Epidermal melanocyte (primary cell): ENCODE results near the gene MYO5B.
"Not testable (repeated sequence)": the region's sequence is repeated elsewhere in the genome, so short reads cannot be mapped to it uniquely, and the experiment has no call there.

Source experiments
- DNase-seq: peaks from one replicate; pipeline ENCODE4 v3.0.0; 2011; ENCODE audit warnings: low spot score; ENCODE audit not compliant: insufficient read length

Gene MYO5B

DNA sequence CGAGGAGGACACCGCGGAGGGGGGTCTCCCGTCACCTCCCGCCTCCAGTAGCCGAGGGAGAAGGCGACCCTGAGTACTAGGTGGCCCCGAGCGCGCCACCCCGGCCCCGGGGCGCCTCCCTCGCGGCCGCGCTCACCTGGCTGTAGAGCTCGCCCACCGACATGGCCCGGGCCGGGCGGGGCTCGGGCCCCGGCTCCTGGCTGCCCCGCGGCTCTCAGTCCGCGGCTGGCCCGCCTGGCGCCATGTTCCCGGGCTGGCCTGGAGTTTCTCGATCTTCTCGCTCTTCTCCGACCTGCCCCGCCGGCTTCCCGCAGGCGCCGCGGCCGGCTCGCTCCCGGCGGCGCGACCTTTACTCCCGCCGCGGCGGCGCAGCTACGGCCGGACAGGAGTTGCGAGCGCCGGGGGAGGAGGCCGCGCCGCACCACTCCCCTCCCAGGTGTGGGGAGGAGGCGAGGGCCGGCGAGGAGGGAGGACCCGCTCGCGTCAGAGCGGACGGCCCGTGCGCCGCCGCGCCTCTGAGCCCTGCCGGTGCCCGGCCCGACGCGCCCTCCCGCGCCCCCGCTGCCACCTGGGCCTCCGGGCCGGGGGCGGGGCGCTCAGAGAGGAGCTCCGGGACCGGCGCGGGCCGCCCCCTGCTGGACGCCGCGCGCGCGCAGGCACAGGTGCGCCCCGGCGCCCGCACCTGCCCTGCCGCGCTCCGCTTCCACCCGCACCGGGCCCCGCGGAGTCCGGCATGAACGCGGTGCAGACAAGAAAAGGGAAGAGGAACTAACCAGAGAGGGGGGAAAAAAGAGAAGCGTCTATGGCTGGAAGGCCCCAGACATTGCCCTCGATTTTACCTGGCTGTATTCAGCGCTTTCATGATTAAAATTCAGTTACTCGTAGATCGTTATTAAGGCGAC, at the start of gene MYO5B:
Gene MYO5B, minus strand, starts transcription at position 517 of the 902 bp plus-strand sequence. Its CDS starts 354 bp downstream, at position 163.
- no peak for DNase-seq

DNA sequence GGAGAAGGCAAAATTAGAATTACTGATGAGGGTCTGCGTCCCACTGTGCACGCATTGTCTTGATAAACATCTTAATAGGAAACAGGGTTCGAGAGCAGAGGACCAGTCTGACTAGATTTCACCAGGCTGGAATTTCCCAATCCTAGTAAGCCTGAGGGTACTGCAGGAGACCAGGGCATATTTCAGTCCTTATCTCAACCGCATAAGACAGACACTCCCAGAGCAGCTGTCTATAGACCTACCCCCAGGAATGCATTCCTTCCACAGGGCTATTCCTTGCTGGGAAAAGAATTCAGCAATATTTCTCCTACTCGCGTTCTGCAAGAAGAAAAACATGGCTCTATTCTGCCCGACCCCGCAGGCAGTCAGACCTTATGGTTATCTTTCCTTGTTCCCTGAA, 46.8 kb upstream of the MYO5B start:
- not testable (repeated sequence) for DNase-seq

DNA sequence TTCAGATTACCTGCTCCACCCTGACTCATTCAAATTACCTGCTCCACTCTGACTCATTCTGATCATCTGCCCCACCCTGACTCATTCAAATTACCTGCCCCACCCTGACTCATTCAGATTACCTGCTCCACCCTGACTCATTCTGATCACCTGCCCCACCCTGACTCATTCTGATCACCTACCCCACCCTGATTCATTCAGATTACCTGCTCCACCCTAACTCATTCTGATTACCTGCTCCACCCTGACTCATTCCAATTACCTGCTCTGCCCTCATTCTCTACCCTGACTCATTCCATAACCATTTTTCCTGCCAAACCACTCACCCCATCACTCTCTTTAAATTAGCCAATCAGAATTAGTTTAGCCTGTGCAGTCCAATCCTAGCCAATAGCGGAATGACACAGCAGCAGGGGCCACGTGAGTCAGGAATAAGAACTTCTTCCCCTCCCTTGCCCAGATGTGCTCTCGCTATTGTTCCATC, 45.2 kb upstream of the MYO5B start:
- DNase-seq, result no peak

DNA sequence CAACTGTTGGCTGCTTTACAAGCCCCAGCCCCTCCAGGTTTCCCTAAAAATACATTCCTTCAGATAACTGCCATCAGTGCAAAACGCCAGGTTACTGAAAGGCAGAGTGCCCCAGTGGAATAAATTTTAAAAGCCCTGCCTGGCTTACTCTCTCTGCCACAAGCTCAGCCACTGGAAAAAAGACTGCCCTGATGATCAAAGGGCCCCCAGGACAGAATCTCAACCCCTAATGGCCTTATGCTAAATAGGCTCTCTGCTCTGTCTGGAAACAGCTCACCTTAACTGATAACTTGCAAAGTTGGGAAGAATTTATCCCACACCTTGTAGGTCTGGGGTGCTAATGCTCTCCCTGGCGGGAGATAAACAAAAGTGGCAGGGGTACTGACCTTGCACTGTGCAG, 37.5 kb upstream of the MYO5B start:
- DNase-seq, result no peak

DNA sequence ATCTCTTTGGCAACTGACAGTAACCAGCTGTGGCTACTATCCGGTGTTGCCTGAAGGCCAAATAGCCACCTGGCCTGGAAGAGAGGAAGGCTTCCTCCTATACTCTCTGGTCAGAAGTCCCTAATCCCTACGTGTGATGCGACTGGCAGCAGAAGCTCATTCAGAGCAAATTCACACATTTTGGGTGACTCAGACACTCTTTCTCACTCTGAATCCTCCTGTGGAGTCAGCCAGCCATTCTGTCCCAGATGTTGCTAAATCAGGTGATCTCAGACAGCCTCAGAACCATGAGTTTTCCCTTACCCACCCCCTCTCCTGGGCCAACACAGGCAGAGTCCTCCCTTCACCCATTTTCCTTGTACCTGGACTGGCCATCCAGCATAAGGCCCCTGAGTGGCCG, 36.7 kb upstream of the MYO5B start:
- DNase-seq, result no peak

GRCh38 chr18:50220249-50220648, 25.3 kb upstream of the MYO5B start:
- DNase-seq, result not testable (repeated sequence)

DNA sequence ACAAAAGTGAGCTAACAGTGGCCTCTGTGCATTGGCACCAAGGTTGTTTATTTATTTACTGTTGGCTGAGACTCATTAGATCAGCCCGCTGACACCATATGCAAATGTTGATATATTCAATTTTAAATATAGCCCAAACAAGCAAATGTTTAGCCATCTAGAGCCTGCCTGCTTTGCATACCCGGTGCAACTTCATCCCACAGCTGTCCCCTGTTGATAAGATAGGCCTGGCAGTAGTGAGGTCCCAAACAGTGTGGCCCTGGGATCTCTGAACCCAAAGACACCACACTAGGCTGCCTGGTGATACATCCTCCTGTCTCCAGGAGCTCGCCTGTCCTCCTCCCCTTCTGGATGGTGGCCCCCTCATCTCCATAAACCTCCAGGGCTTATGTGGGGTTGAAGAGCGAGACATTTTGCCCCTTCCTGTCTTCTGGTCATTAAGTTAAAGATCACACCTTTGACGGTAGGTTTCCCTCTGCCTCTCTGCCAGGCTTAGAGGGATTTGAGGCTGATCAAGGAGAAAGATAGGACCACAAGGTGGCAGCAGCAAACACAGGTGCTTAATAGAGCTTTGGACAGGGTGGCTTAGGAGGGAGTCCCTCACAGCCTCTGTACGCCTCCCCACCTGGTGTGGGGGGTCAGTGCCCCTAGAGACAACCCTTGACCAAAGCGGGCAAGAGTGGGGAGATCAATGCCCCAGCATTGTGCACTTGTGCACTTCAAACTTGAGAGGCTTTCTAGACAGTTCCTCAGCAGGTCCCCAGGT, 23.7 kb upstream of the MYO5B start:
- no peak for DNase-seq

GRCh38 chr18:50209311-50209710, 14.4 kb upstream of the MYO5B start:
- DNase-seq, result no peak

DNA sequence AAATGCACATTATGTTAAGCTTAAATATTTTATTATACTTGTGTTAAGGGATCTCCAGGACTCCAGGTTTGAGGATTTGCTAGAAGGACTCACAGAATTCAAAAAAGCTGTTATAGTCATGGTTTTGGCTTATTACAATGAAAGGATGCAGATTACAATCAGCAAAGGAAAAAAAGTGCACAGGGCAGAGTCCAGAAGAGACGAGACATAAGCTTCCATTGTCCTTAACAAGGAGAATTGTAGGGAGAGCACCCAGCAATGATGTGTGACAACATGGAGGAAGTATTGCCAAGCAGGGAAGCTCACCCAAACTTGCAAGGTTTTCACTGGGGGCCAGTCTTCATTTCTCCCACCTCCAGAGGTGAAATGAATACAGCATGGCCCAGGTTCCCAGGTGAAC, 12.8 kb upstream of the MYO5B start:
- no peak for DNase-seq

GRCh38 chr18:50203801-50204604, 9.1 kb upstream of the MYO5B start:
- DNase-seq, result peak; percentile 54

- DNase-seq, result no peak
Observed at GRCh38 chr18:50201476-50202018, 6.6 kb upstream of the MYO5B start.

DNA sequence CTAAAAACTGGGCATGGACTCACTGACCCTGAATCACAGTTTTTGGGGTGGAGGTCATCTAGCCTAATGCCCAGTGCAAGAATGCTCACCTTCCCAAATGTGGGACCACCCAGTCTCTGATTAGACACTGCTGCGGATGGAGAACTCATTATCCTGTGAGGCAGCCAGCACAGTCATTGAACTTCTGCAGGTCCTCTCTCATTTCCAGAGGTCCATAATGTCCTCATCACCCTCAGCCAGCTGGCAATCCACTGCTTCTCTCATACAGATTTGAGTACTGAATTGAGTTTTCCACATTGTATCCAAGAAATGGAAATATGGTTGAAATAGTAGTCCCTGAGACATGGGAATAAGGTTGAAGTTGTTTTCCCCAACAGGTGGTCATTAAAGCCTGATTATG, 5.0 kb upstream of the MYO5B start:
- no peak for DNase-seq

DNA sequence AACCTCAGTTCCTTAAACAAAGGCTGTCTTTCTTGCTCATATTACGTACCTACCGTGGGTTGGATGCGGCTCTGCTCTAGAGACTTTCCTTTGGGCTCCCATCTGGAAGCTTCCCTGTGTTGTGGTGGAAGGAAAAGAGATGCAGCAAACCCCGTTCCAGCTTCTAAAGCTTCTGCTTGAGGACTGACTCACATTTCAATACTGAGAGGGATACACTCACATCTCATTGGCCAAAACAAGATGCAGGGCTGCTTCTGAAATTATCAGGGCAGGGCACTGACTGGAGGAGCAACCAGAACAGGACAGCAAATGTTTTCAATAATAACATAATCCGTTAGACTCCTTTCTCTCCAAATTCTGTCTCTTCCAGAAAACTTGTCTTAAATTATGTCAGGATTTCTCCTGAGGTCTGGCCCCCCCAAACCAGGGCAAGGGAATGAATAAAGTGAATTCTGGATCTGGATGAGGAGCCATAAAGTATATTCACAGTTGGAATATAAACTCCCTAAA, 4.5 kb upstream of the MYO5B start:
- DNase-seq, result no peak

- no peak for DNase-seq
Observed at GRCh38 chr18:50196261-50196660, 1.3 kb upstream of the MYO5B start.

DNA sequence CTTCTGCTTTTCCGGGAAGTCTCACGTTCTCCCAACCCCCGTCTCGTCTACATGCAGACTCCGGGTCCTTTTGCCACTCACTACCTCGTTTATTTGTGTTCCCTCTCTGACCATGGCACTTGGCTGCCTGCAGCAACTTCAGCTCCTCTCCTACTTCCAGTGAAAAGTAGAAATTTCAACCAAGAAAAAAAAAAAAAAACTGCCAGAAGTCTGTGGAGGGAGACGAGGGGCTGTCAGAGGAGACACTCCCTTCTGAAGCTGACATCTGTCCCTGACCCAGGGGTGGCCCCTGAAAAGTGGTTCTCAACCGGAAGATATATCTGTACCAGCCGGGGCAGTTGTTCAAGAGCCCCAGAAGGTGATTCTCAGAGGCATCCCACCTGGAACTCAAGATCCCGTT, 742 bp upstream of the MYO5B start:
- DNase-seq, result no peak

- DNase-seq, result no peak
Observed at GRCh38 chr18:50193796-50194630, 934 bp downstream of the MYO5B start.

- no peak for DNase-seq
Observed at GRCh38 chr18:50192995-50193795, 1.8 kb downstream of the MYO5B start.

DNA sequence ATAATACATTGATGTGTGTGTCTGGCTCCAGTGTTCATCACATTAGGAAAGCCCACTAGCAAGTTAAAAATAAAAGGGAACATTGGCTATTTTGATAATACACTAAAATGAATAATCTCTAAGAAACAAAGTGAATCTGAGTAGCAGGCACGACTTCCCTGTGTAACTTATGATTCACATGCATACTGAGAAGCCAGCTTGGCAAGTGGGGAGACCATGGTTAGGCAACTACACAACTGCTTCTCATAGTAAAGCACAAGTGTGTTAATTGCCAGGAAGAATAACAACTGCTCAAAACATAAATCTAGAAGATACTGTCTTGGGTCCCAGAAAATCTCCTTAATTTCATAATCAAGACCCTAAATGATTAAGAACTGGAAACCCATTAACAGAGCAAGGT, 4.0 kb downstream of the MYO5B start:
- no peak for DNase-seq

DNA sequence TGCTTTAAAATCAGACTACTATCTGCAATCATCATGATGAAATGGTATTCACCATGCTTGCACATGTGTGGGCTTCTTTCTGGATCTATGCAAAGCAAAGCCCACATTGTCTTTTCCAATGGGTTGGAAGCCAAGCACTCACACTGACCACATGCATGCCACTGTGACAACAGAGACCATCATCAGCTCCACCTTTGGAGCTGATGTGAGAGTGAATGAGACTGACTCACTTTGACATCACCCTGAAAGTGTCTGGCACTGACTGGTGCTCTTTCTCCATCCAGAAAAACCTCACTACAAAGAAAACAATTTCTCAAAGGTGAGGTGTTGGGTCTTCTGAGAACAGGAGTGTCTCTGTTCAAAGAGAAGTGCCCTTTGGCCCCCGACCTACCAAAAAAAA, 4.7 kb downstream of the MYO5B start:
- no peak for DNase-seq
